ENCODE measurements around the gene LYZL1.
"Not testable (repeated sequence)": the region's sequence is repeated elsewhere in the genome, so short reads cannot be mapped to it uniquely, and the experiment has no call there.

Gene LYZL1

GRCh38 chr10:29343607-29344038 lies 54.8 kb downstream of the LYZL1 start:
- no peak for DNase-seq

- DNase-seq = no peak
Measured at GRCh38 chr10:29344073-29344820, 55.4 kb downstream of the LYZL1 start.

- DNase-seq = no peak
Measured at GRCh38 chr10:29345144-29345909, 56.5 kb downstream of the LYZL1 start.

GRCh38 chr10:29345910-29346209 lies 57.0 kb downstream of the LYZL1 start:
- DNase-seq = no peak

- DNase-seq = no peak
Measured at GRCh38 chr10:29346296-29347001, 57.6 kb downstream of the LYZL1 start.

GRCh38 chr10:29348836-29349235 lies 60.0 kb downstream of the LYZL1 start:
- DNase-seq = no peak

GRCh38 chr10:29353305-29353704 lies 64.4 kb downstream of the LYZL1 start:
- DNase-seq = no peak

GRCh38 chr10:29353887-29354561 lies 65.2 kb downstream of the LYZL1 start:
- no peak for DNase-seq

- DNase-seq = no peak
Measured at GRCh38 chr10:29355411-29355991, 66.6 kb downstream of the LYZL1 start.

GRCh38 chr10:29356931-29357330 lies 68.1 kb downstream of the LYZL1 start:
- peak; percentile 85 for DNase-seq

- DNase-seq = no peak
Measured at GRCh38 chr10:29358010-29358616, 69.2 kb downstream of the LYZL1 start.

GRCh38 chr10:29360215-29360853 lies 71.5 kb downstream of the LYZL1 start:
- not testable (repeated sequence) for DNase-seq

All from islet precursor cell (in vitro differentiated cells).